Activated T-cell treated with anti-CD3 and anti-CD28 coated beads, Interleukin-2, amount 50 U/mL, for 24 hours (primary cell): ENCODE data around the gene IFI30.
A peak's percentile ranks its signal among the peaks of the same experiment; 100 is the strongest.

ENCODE experiments used
- DNase-seq: peaks from one replicate; pipeline ENCODE4 v3.0.0-alpha.2; 2020
- H3K27ac Mint-ChIP-seq: 2 replicates; pipeline ENCODE4 v1.8.0; 2020; ENCODE audit warnings: mild to moderate bottlenecking, mixed read lengths
- H3K27me3 Mint-ChIP-seq: 2 replicates; pipeline ENCODE4 v1.8.0; 2020; ENCODE audit warnings: mixed read lengths
- H3K36me3 Mint-ChIP-seq: 2 replicates; pipeline ENCODE4 v1.8.0; 2020; ENCODE audit warnings: low read depth, mixed read lengths
- H3K4me1 Mint-ChIP-seq: 2 replicates; pipeline ENCODE4 v1.8.0; 2020; ENCODE audit warnings: low read depth, mixed read lengths
- H3K4me3 Mint-ChIP-seq: 2 replicates; pipeline ENCODE4 v1.8.0; 2020; ENCODE audit warnings: mild to moderate bottlenecking, moderate library complexity, mixed read lengths
- H3K9me3 Mint-ChIP-seq: 2 replicates; pipeline ENCODE4 v1.8.0; 2020; ENCODE audit warnings: mixed read lengths

IFI30 gene

DNA sequence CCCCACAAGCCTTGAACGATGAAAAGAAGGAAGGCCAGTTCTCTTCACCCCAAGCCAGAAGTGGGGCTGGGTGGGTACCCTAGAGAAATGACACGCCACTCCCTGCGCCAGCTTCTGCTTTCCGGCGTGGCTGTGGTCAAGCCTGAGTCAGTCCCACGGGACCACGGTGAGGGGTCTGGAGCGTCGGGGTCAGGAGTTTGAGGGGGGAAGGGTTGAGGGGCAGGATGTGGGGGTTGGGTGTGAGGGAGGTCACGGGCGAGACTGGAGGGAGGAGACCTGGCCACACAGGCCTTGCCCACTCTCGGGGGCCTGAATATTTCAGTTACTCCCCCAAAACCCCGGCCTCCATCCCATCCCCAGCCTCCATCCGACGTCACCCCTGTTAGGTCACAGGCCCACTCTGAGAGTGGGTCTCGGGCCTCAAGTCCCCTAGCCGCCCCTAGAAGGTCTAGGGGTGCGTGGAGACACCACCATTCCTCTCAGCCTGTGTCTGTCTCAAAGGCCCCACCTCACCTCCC lies 500 bp upstream of the IFI30 start:
- peak overlapping the region; percentile 86 for H3K4me3 Mint-ChIP-seq
- peak overlapping the region; percentile 76 for H3K27ac Mint-ChIP-seq
- DNase-seq: no peak
- no peaks in the 10 kb centered on the region for H3K27me3 Mint-ChIP-seq
- peaks cover 55% of the 10 kb centered on the region for H3K36me3 Mint-ChIP-seq
- H3K4me1 Mint-ChIP-seq: peaks cover 22% of the 10 kb centered on the region
- H3K9me3 Mint-ChIP-seq: no peaks in the 10 kb centered on the region

DNA sequence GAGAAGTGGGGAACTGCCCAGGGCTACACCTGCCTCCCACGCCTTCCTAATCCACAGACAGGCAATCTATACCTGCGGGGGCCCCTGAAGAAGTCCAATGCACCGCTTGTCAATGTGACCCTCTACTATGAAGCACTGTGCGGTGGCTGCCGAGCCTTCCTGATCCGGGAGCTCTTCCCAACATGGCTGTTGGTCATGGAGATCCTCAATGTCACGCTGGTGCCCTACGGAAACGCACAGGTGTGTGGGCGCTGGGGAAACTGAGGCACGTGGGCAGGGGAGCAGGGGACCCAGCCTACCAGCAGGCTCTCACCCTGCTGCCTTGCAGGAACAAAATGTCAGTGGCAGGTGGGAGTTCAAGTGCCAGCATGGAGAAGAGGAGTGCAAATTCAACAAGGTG lies 1.4 kb downstream of the IFI30 start:
- Mint-ChIP-seq H3K36me3 (peaks cover 42% of the 10 kb centered on the region), H3K4me1 (peaks cover 22% of the 10 kb centered on the region), H3K4me3 (peak overlapping the region; percentile 86), H3K27ac (no peak overlapping the region), H3K27me3 (no peaks in the 10 kb centered on the region), H3K9me3 (no peaks in the 10 kb centered on the region)
- no peak for DNase-seq

DNA sequence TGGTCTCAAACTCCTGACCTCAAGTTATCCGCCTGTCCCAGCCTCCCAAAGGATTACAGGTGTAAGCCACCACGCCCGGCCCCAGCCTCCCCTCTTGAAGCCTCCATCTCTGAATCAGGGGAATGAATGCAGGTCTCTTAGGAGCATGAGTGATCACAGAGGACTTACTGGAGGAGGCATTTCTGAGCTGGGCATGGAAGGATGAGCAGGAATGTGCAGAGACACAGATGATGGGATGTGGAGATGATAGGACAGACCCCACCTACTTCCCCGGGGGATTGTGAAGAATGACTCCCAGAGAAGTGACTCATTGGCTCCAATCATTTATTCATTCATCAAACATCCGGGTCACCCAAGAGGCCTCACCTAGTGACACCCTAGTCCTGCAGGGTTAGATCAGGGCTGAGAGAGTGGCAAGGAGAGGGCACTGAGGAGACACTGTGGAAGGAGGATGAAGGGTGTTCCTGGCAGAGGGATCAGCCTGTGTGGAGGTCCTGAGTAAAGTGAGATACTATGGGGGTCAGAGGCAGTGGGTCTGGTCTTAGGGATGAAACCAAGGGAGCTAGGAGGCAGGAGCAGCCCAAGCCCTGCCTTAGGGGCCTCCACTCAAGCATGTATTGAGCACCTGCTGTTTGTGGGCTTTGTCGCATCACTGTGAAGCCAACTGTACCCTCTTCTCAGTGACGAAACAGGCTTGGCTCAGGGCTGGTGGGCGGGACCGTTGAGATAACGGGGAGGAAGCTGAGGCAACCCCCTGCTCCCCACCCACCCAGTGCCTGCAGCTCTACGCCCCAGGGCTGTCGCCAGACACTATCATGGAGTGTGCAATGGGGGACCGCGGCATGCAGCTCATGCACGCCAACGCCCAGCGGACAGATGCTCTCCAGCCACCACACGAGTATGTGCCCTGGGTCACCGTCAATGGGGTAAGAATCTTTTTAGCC lies 3.0 kb downstream of the IFI30 start:
- Mint-ChIP-seq H3K4me1 (peaks cover 22% of the 10 kb centered on the region), H3K27ac (no peak overlapping the region), H3K36me3 (peaks cover 28% of the 10 kb centered on the region), H3K9me3 (no peaks in the 10 kb centered on the region), H3K4me3 (no peak overlapping the region), H3K27me3 (no peaks in the 10 kb centered on the region)
- no peak for DNase-seq

DNA sequence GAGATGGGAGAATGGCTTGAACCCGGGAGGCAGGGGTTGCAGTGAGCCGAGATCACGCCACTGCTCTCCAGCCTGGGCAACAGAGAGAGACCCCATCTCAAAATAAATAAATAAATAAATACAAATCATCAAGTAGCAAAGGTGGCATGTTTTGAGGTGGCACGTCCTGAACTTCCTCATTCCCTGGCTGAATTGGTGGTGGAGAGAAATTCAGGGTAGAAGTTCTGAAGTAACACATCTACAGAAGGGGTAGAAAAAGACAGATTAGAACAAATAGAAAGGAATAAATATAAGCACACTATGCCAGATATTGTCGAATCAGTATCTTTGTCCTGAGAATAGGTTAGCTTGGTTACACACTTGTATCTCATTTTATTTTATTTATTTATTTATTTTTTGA lies 6.3 kb downstream of the IFI30 start:
- Mint-ChIP-seq H3K9me3 (no peaks in the 10 kb centered on the region), H3K4me3 (no peak overlapping the region), H3K27ac (no peak overlapping the region), H3K27me3 (no peaks in the 10 kb centered on the region), H3K36me3 (peaks cover 17% of the 10 kb centered on the region), H3K4me1 (peaks cover 2% of the 10 kb centered on the region)
- DNase-seq: no peak

DNA sequence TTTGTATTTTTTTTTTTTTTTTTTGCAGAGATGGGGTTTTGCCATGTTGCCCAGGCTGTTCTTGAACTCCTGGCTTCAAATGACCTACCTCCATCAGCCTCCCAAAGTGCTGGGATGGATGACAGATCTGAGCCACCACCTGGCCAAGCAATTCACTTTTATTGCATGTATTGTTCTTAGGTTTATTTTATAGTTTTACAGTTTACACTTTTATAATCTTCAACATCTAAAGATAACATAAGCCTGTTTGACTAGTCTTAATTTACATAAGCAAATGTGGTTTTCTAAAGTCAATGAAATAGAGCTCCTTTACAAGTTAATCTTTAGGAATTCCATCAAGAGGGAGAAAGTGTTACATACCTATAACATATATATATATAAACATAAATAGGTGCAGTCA lies 9.9 kb downstream of the IFI30 start:
- Mint-ChIP-seq H3K27ac (no peak overlapping the region), H3K4me3 (no peak overlapping the region), H3K9me3 (no peaks in the 10 kb centered on the region)

DNA sequence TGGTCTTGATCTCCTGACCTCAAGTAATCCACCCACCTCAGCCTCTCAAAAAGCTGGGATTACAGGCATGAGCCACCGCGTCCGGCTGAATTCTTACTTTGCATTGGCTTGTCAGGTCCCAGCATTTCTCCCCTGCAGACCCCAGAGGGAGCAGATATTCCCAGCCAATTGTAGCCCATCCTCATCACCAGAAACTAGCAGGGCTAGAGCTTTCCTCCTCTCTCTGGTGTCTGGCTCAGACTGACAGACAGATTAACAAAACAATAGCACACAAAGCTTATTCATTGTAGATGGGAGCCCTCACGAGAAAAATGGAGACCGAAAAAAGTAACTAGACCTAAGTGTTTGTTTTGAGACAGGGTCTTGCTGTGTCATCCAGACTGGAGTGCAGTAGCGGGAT lies 11.9 kb downstream of the IFI30 start:
- no peaks in the 10 kb centered on the region for H3K4me1 Mint-ChIP-seq
- no peaks in the 10 kb centered on the region for H3K9me3 Mint-ChIP-seq
- H3K4me3 Mint-ChIP-seq: no peak overlapping the region
- H3K27ac Mint-ChIP-seq: no peak overlapping the region
- DNase-seq: no peak
- H3K27me3 Mint-ChIP-seq: no peaks in the 10 kb centered on the region
- no peaks in the 10 kb centered on the region for H3K36me3 Mint-ChIP-seq

More for the DNA sequence above, 9.9 kb downstream of the IFI30 start:
- no peaks in the 10 kb centered on the region for H3K36me3 Mint-ChIP-seq
- no peaks in the 10 kb centered on the region for H3K27me3 Mint-ChIP-seq
- no peak for DNase-seq
- no peaks in the 10 kb centered on the region for H3K4me1 Mint-ChIP-seq

DNA sequence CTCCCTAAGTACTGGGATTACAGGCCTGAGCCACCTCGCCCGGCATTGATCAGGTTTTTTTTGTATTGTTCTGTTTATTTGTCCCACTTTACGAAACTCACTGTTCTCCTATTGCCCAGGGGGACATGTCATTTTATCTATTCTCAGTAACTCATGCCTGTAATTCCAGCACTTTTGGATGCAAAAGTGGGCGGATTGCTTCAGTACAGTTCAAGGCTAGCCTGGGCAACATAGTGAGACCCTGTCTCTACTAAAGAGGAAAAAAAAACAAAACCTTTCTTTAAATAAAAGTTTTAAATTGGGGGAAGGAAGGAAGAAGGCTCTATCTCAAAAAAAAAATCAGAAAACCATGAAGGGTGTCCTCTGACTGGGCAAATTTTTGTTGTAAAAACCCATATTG lies 16.7 kb downstream of the IFI30 start:
- H3K4me3 Mint-ChIP-seq: no peak overlapping the region
- peak overlapping the region; percentile 11 for H3K27ac Mint-ChIP-seq
- H3K27me3 Mint-ChIP-seq: no peaks in the 10 kb centered on the region
- H3K36me3 Mint-ChIP-seq: peaks cover 17% of the 10 kb centered on the region
- DNase-seq: no peak
- H3K9me3 Mint-ChIP-seq: no peaks in the 10 kb centered on the region
- peaks cover 25% of the 10 kb centered on the region for H3K4me1 Mint-ChIP-seq

DNA sequence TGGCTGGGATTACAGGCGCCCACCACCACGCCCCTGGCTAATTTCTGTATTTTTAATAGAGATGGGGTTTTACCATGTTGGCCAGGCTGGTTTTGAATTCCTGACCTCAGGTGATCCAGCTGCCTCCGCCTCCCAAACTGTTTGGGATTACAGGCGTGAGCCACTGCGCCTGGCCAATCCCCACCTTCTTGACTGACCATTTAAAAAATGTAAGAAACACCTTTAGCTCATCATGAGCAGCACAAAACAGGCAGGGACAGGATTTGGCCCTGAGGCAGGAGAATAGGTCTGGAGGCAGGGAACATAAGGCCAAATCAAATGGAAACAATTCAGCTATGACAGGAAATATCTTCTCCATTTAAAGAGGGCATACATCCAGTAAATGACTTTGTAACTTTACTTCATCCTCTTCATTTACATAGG lies 18.0 kb downstream of the IFI30 start:
- Mint-ChIP-seq H3K27me3 (no peaks in the 10 kb centered on the region), H3K4me1 (peaks cover 25% of the 10 kb centered on the region), H3K4me3 (peak overlapping the region; percentile 88), H3K27ac (peak overlapping the region; percentile 93), H3K9me3 (no peaks in the 10 kb centered on the region), H3K36me3 (peaks cover 27% of the 10 kb centered on the region)
- DNase-seq: no peak

DNA sequence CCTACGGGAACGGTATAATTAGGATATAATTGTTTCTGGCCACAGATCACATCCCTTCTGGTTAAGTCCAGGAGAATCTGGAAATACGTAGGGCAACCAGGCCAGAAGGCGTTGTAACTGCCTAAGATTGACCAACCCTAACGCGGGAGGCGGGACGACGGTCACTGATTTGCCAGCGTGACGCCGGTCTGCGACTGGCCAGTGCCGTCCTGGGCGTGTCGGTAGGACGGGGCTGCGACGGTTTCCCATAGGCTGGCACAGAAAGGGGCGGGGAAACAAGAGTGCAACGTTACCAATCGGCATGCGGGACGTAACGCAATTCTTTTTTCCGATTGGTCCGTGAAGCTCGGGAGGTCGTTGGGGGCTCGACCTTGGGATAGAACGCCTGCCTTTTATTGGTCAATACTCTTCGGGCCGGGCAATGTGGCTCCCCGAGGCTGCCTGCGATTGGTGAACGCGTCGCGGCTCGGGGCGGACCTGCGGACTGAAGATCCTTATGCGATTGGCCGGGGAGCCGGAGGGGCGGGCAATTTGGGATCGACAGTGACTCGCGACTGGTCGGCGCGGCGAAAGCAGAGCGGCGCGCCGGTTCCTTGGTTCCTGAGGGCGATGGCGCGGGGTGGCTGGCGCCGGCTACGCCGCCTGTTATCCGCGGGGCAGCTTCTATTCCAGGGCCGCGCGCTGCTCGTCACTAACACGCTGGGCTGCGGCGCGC lies 19.2 kb downstream of the IFI30 start, which contains the start of gene MPV17L2:
MPV17L2 (plus strand) TSS at position 546 of the 715 bp plus-strand sequence; CDS start at position 610, 64 bp downstream.
- H3K27ac Mint-ChIP-seq: peak within 1 kb of the TSS; percentile 93
- peaks cover 25% of the 10 kb centered on the region for H3K4me1 Mint-ChIP-seq
- H3K36me3 Mint-ChIP-seq: peaks cover 34% of the 10 kb centered on the region
- H3K27me3 Mint-ChIP-seq: no peaks in the 10 kb centered on the region
- DNase-seq: peak; percentile 96
- no peaks in the 10 kb centered on the region for H3K9me3 Mint-ChIP-seq
- H3K4me3 Mint-ChIP-seq: peak within 1 kb of the TSS; percentile 88

DNA sequence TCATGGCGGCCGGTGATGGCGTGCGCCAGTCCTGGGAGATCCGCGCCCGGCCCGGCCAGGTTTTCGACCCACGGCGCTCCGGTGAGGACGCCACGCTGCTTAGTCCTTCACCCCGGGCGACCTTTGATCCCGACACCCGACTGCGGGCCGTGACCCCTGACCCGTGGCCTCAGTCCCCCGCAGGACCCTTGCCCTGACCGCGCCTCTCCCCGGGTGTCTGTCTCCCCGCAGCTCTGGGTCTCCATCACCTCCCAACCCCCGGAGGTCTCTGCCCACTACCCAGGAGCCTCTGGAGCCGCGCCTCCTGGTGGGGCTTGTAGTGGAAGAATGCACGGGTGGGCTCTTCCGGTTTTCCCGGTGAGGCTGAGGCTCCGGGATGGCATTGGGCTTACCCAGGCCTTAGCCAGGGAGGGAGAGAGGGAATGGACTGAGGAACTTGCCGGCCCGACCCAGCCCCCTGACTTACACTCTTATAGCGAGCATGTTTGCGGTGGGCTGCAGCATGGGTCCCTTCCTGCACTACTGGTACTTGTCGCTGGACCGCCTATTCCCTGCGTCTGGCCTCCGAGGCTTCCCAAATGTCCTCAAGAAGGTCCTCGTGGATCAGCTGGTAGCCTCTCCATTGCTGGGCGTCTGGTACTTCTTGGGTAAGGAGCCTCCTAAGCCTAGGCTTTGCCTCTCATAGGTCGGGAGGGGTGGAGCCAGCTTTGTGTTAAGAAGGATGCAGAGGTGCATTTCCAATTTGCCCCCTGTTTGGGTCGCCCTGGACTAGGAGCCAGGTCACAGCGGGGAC lies 20.0 kb downstream of the IFI30 start:
- peaks cover 41% of the 10 kb centered on the region for H3K36me3 Mint-ChIP-seq
- no peaks in the 10 kb centered on the region for H3K27me3 Mint-ChIP-seq
- no peaks in the 10 kb centered on the region for H3K9me3 Mint-ChIP-seq
- peak overlapping the region; percentile 93 for H3K27ac Mint-ChIP-seq
- H3K4me1 Mint-ChIP-seq: peaks cover 25% of the 10 kb centered on the region
- peak overlapping the region; percentile 88 for H3K4me3 Mint-ChIP-seq
- peak; percentile 37 for DNase-seq

DNA sequence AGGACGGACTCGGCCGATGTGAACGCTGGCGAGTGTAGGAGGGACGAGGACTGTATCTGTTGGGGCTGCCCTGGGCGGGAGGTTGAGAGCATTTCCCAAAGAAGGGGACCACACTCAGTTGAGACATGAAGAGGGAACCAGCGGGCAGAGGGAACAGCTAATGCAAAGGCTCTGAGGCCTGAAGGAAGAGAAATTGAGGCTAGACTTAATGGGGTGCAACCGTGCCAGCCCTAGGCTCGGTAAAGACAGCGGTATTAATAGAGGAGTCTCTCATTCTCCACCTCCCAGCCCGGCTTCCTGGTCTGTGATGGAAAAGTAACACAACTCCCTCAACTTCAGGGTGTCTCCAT lies 20.5 kb downstream of the IFI30 start:
- Mint-ChIP-seq H3K4me1 (peaks cover 25% of the 10 kb centered on the region), H3K9me3 (no peaks in the 10 kb centered on the region), H3K4me3 (peak overlapping the region; percentile 88), H3K27me3 (no peaks in the 10 kb centered on the region), H3K36me3 (peaks cover 47% of the 10 kb centered on the region), H3K27ac (peak overlapping the region; percentile 93)
- no peak for DNase-seq

DNA sequence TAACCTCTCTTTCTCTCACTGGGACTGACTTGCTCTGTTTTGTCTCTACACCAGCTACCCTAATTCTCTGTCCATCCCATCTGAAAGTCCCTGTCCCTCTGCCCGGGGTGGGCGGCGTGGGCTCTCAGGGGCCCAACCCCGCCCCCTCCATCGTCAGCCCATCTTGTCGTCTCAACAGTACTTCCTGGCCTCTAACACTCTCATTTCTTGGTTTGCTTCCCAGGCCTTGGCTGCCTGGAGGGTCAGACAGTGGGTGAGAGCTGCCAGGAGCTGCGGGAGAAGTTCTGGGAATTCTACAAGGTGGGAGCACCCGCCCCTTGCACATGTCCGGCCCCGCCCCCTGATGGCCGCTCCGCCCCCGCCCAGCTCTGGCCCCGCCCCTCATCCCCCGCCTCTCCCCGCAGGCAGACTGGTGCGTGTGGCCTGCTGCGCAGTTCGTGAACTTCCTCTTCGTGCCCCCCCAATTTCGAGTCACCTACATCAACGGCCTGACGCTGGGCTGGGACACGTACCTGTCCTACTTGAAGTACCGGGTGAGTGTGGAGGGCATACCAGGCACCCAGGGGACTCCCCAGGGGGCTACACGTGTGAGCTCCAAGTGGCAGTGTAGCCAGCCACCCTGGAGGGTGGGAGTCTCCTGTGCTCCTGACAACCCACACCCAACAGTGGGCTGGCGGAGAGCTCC lies 21.1 kb downstream of the IFI30 start:
- peak overlapping the region; percentile 93 for H3K27ac Mint-ChIP-seq
- H3K27me3 Mint-ChIP-seq: no peaks in the 10 kb centered on the region
- DNase-seq: peak; percentile 58
- H3K36me3 Mint-ChIP-seq: peaks cover 52% of the 10 kb centered on the region
- H3K9me3 Mint-ChIP-seq: no peaks in the 10 kb centered on the region
- peak overlapping the region; percentile 88 for H3K4me3 Mint-ChIP-seq
- H3K4me1 Mint-ChIP-seq: peaks cover 25% of the 10 kb centered on the region

DNA sequence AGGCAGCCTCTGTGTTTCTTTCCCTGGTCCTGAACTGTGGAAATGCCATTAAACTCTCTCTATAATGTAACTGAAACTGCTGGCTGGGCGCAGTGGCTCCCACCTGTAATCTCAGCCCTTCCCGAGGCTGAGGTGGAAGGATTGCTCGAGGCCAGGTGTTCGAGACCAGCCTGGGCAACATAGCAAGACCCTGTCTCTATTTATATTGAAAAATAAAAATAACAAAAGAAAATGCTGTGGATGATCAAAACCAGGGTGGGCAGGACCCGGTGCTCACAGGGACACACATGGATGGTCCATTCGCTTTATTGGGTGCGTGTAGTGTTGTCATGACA lies 22.9 kb downstream of the IFI30 start:
- Mint-ChIP-seq H3K27me3 (no peaks in the 10 kb centered on the region), H3K4me1 (peaks cover 25% of the 10 kb centered on the region), H3K9me3 (no peaks in the 10 kb centered on the region), H3K27ac (no peak overlapping the region), H3K36me3 (peaks cover 64% of the 10 kb centered on the region), H3K4me3 (no peak overlapping the region)
- DNase-seq: no peak

DNA sequence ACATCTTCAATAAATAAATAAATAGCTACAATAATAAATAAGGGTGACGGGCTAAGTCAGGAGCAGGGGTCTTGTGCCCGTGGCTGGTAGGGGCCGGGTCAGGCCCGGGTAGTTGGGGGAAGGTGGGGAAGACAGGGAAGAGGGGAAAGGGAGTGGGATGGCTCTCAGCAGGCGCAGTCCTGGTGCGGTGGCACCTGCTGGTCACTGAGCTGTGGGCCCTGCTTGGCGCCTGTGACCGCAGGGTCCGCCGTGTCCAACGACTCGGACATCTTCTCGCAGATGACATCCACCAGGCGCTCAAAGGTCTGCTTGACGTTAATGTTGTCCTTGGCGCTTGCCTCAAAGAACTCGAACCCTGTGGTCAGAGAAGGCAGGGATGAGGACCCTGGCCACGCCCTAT lies 23.7 kb downstream of the IFI30 start:
- Mint-ChIP-seq H3K4me3 (no peak overlapping the region), H3K4me1 (peaks cover 22% of the 10 kb centered on the region), H3K27ac (no peak overlapping the region), H3K36me3 (peaks cover 70% of the 10 kb centered on the region), H3K9me3 (no peaks in the 10 kb centered on the region), H3K27me3 (no peaks in the 10 kb centered on the region)
- DNase-seq: no peak
